ENCODE measurements around the gene STXBP6.

Gene STXBP6

DNA sequence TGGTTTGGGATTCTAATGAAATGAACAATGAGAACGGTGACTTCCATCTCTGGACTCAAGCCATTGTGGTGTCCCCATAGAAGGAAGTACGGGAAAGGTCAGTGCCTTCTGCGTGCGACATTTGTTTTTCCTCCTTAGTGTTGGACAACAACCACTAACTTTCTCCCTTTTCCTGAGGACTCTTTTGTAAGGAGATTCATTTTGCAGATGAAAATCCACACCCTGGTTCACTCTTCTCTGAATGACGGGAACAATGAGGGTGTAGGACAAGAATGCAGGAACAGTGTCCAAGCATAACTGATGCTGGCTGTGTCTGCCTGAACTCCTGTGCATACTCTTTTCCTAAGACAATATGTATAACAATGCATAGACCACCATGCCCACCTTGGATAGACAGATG is 176.4 kb downstream of the STXBP6 start:
- no peak overlapping the region for H3K27ac ChIP-seq
- no peak for DNase-seq (ENCODE audit: low read depth, low spot score)

- no peak for DNase-seq (ENCODE audit: low read depth, low spot score)
- H3K27ac ChIP-seq, result no peak overlapping the region
These were observed 178.8 kb downstream of the STXBP6 start for GRCh38 chr14:24870949-24871701.

- H3K27ac ChIP-seq, result no peak overlapping the region
- DNase-seq (ENCODE audit: low read depth, low spot score), result no peak
These were observed 181.6 kb downstream of the STXBP6 start for GRCh38 chr14:24868389-24868788.

DNA sequence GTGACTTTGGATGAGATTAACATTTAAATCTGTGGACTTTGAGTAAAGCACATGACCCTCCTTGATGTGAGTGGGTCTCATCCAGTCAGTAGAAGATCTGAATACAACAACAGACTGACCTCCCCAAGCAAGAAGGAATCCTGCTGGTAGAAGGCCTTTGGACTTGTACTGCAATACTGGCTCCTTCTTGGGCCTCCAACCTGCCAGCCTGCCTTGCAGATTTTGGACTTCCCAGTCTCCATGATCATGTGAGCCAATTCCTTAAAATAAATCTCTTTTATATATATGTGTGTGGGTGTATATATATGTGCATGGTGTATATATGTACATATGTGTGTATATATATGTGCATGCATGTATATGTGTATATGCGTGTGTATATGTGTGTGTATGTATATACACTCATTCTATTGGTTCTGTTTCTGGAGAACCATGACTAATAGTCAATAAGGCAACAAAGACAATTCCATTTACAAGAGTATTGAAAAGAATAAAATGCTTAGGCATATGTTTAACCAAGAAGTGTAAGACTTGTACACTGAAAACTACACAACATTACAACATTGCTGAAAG is 183.8 kb downstream of the STXBP6 start:
- H3K27ac ChIP-seq, result no peak overlapping the region
- DNase-seq (ENCODE audit: low read depth, low spot score), result no peak

DNA sequence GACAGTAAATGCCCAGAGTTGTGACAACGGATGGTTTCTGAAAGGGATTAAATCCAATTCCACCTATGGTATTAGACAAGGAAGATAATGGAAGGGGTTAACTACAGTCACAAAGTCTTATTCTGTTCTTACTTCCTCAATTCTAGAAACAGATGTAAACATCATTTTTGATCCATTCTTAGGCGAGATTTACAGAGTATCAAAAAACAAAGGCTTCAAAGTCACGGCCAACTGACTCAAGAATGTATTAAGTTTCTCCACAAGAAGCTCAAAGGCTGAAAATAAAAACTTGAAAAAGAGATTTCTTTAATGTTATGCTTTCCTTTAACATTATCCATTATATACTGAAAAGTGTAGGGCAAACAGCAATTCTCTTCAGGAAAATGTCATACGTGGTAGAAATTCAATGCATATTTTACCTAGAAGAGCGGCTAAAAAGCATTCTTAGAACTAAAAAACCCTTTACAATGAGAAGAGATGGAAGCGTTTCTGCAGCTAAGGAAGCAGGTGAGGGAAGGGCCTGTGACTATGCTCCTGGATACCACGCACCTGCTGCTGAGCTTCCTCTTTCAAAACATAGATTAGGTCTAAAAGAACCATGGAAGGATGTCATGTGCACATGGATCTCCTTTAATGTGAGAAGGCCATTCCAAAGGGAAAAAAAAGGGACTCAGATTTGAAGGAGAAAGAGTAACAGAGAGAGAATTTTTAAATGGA is 185.8 kb downstream of the STXBP6 start:
- H3K27ac ChIP-seq, result no peak overlapping the region
- DNase-seq (ENCODE audit: low read depth, low spot score), result no peak

DNA sequence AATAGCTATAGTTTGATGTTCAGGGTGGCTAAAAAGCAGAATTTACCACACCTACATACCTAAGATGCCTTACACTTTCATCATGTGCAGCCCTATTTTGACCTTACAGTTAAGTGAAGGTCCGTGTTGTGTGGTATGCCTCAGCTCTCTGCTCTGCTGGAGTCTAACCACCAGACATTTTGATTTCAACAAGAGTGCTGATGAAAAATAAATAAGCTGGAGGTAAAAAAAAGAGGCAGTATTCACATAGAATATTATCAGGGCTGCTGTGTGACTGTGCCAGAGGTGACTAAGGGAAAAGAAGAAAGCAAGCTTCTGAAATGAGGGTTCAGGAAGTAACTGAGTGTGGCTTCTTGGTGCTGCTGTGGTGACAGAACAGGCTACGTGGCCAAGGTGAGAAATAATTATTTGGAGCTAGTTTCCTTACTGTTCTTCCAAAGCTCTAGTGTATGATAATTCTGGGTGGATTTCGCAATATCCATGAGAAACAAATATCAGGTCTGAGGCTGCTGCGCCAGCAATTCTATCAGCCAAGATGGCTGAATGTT is 188.8 kb downstream of the STXBP6 start:
- peak; percentile 43 for DNase-seq (ENCODE audit: low read depth, low spot score)
- peak overlapping the region; percentile 80 for H3K27ac ChIP-seq

GRCh38 chr14:24859559-24859958 is 190.4 kb downstream of the STXBP6 start:
- DNase-seq (ENCODE audit: low read depth, low spot score), result no peak
- H3K27ac ChIP-seq, result no peak overlapping the region

DNA sequence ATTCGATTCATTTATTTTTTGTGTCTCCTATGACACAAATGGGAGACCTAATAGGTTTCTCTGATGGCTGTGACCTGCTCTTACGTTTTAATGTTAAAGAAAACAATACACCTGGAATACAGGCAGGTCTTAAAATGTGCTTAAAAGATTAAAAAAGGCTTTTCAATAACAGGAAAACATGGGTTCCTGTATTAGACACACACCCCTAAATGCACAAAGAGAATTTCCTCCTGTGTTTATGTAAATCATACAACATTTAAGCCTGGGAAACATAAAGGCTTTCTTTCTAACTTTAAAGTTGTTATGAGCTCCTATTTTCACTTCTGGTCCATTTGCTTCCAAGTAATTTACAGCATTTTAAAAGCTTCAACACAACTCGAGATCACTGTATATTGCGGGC is 191.3 kb downstream of the STXBP6 start:
- DNase-seq (ENCODE audit: low read depth, low spot score), result no peak
- H3K27ac ChIP-seq, result no peak overlapping the region

- DNase-seq (ENCODE audit: low read depth, low spot score), result no peak
- H3K27ac ChIP-seq, result no peak overlapping the region
These were observed 191.9 kb downstream of the STXBP6 start for GRCh38 chr14:24858052-24858451.

DNA sequence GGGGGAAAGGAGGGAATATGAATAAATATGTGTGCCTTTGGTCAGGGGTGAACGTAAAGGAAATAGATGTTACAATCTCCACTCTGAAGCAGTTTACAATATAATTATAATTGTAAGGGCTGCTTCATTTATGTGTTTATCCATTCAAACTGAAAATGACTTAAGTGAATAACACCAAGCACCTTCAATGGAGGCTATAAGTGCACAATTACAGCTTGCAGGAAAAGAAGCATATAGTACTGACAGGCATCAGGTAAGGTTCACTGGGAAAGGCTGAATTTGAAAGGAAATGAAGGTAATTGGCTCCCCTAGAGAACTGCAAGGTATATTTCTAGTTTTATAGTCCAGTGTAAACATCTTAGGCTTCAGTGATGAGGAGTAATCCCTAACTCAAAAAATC is 192.7 kb downstream of the STXBP6 start:
- no peak for DNase-seq (ENCODE audit: low read depth, low spot score)

GRCh38 chr14:24853446-24853845 is 196.5 kb downstream of the STXBP6 start:
- no peak for DNase-seq (ENCODE audit: low read depth, low spot score)
- H3K27ac ChIP-seq, result no peak overlapping the region

More for the DNA sequence above, 192.7 kb downstream of the STXBP6 start:
- H3K27ac ChIP-seq, result no peak overlapping the region

DNA sequence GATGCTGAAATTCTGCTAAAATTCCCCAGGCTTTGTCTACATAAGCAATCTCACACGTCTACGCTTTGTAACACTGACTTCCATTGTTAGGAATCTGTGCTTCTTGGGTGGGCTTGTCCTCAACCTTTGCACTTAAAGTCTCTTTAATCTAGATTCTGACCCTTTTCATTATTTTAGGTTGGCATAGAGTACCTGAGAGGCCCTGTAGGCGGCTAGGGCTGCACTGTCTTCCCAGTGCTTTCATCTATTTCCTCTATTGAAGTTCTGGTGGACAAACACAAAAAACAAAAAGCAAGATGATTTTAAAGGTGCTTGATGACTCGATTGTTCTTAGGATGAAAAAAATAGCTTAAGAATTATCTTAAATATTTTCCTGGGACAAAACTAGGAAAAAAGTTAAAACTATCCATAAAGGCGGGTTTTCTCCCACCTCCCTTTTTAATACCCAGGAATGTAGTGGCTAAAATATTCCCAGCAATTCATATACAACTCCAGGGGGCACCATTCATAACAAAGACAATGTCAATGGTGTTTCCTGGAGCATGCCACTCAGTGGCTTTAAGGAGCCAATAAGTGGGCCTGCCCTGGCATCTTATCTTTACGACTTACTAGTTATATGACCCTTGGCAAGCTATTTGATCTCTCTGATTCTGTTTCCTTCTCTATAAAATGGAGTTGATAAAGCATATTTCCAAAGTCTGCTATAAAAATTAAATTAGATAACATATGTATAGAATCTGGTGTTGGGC is 197.5 kb downstream of the STXBP6 start:
- H3K27ac ChIP-seq, result no peak overlapping the region
- no peak for DNase-seq (ENCODE audit: low read depth, low spot score)

- DNase-seq (ENCODE audit: low read depth, low spot score), result no peak
- H3K27ac ChIP-seq, result no peak overlapping the region
These were observed 198.1 kb downstream of the STXBP6 start for GRCh38 chr14:24851837-24852236.

GRCh38 chr14:24851406-24851805 is 198.5 kb downstream of the STXBP6 start:
- H3K27ac ChIP-seq, result no peak overlapping the region
- no peak for DNase-seq (ENCODE audit: low read depth, low spot score)

- DNase-seq (ENCODE audit: low read depth, low spot score), result no peak
- H3K27ac ChIP-seq, result no peak overlapping the region
These were observed 199.9 kb downstream of the STXBP6 start for GRCh38 chr14:24850072-24850471.

- DNase-seq (ENCODE audit: low read depth, low spot score), result no peak
These were observed 200.5 kb downstream of the STXBP6 start for GRCh38 chr14:24849471-24849870.

GRCh38 chr14:24848102-24848790 is 201.7 kb downstream of the STXBP6 start:
- DNase-seq (ENCODE audit: low read depth, low spot score), result no peak
- H3K27ac ChIP-seq, result no peak overlapping the region

More at GRCh38 chr14:24849471-24849870, 200.5 kb downstream of the STXBP6 start:
- H3K27ac ChIP-seq, result no peak overlapping the region

GRCh38 chr14:24847568-24848095 is 202.3 kb downstream of the STXBP6 start:
- DNase-seq (ENCODE audit: low read depth, low spot score), result no peak
- H3K27ac ChIP-seq, result no peak overlapping the region

DNA sequence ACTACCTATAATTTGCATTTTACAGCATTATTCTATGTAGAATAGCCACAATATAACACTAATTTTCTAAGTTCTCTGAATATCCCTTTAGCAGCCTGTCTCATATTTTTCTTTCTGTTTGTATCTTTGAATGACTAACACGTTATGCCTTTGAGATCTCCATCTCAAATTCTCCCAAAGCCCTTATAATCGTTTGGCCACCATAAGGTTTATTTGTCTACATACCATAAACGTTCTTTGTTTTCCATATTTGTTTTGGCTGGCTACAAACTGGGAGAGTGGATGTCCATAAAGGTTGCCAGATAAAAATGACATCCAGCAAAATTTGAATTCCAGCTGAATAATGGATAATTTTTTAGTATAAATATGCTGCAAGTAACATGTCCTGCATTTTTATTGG is 203.7 kb downstream of the STXBP6 start:
- no peak for DNase-seq (ENCODE audit: low read depth, low spot score)

DNA sequence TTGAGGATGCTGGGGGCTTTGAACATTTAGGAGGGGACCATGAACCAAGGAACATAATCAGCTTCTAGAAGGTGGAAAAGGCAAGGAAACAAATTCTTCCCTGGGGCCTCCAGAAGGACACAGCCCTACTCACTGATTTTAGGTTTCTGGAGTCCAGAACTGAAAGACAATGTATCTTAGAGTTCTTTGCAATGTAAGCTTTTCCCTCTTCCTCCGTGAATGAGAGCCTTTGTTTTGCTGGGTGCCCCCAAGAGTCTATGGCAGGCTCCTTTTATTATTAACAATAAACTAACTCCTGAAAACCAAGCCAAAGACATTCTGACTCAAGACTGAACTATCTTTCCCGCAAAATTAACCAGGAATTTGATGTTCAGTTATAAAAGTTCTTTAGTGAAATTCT is 204.1 kb downstream of the STXBP6 start:
- no peak for DNase-seq (ENCODE audit: low read depth, low spot score)
- no peak overlapping the region for H3K27ac ChIP-seq

More for the DNA sequence above, 203.7 kb downstream of the STXBP6 start:
- no peak overlapping the region for H3K27ac ChIP-seq

Data from epithelial cell of prostate (primary cell).